WTC11 (cell line): ENCODE data around the gene RAPGEF1. TPM values are rescaled to one million over a fixed set of nuclear protein-coding genes. Genes with fewer than 3 reads are reported as not detected.
A peak's percentile ranks its signal among the peaks of the same experiment; 100 is the strongest.

ENCODE experiments used
- ATAC-seq: fragments of 200-7000 bp; cut with Tn5 transposase; 2 replicates; pipeline ENCODE4 v1.10.0; 2021; ENCODE audit warnings: mild to moderate bottlenecking, moderate library complexity
- CTCF ChIA-PET: fragments of 300-600 bp; sonication (Branson Sonifier 250); formaldehyde crosslinking; loops from one replicate; lab custom pipeline; 2021; ENCODE audit warnings: antibody characterized with exemption; lab: Charles Lee
- POLR2A ChIA-PET: fragments of 350-600 bp; sonication (Branson Sonifier 250); formaldehyde crosslinking; loops from one replicate; lab custom pipeline; 2021; ENCODE audit warnings: antibody characterized with exemption; lab: Charles Lee
- DNase-seq: peaks from one replicate; pipeline ENCODE4 v3.0.0; 2021; ENCODE audit warnings: low spot score
- H3K27ac Mint-ChIP-seq: 2 replicates; pipeline ENCODE4 v1.8.0; 2021; ENCODE audit warnings: mixed read lengths
- H3K27me3 Mint-ChIP-seq: 2 replicates; pipeline ENCODE4 v1.8.0; 2021; ENCODE audit warnings: low read depth, mild to moderate bottlenecking, moderate library complexity, mixed read lengths
- H3K36me3 Mint-ChIP-seq: 2 replicates; pipeline ENCODE4 v1.8.0; 2021; ENCODE audit warnings: mixed read lengths
- H3K4me1 Mint-ChIP-seq: 2 replicates; pipeline ENCODE4 v1.8.0; 2022; ENCODE audit warnings: mixed read lengths
- H3K4me3 Mint-ChIP-seq: 2 replicates; pipeline ENCODE4 v1.8.0; 2021; ENCODE audit warnings: mild to moderate bottlenecking, moderate library complexity, mixed read lengths
- H3K9me3 Mint-ChIP-seq: 2 replicates; pipeline ENCODE4 v1.8.0; 2021; ENCODE audit warnings: mixed read lengths
- E2F4 ChIP-seq: sonication (generic); formaldehyde crosslinking; IDR thresholded peaks from 2 replicates; pipeline ENCODE4 v1.8.1; 2022; ENCODE audit warnings: low read depth, mild to moderate bottlenecking, moderate library complexity, missing genetic modification reagents, borderline replicate concordance
- ESRRA ChIP-seq: sonication (generic); formaldehyde crosslinking; IDR thresholded peaks from 2 replicates; pipeline ENCODE4 v1.8.1; 2022; ENCODE audit warnings: mild to moderate bottlenecking, missing genetic modification reagents, borderline replicate concordance
- FOXK1 ChIP-seq: sonication (generic); formaldehyde crosslinking; IDR thresholded peaks from 2 replicates; pipeline ENCODE4 v1.8.0; 2022; ENCODE audit warnings: mild to moderate bottlenecking, moderate library complexity, missing genetic modification reagents
- GABPB1 ChIP-seq: sonication (generic); formaldehyde crosslinking; IDR thresholded peaks from 2 replicates; pipeline ENCODE4 v1.8.1; 2023; ENCODE audit warnings: mild to moderate bottlenecking, missing genetic modification reagents
- GRHL2 ChIP-seq: fragments of 250-450 bp; sonication (Bioruptor Pico); IDR thresholded peaks from 2 replicates; pipeline ENCODE4 v1.8.0; 2022; ENCODE audit warnings: mild to moderate bottlenecking, moderate library complexity; ENCODE audit not compliant: insufficient replicate concordance, severe bottlenecking
- HMGA2 ChIP-seq: fragments of 250-450 bp; sonication (Bioruptor Pico); IDR thresholded peaks from 2 replicates; pipeline ENCODE4 v1.4.0; 2021; ENCODE audit warnings: mild to moderate bottlenecking, moderate library complexity
- JAZF1 ChIP-seq: fragments of 250-450 bp; sonication (Bioruptor Pico); IDR thresholded peaks from 2 replicates; pipeline ENCODE4 v1.9.0; 2021; ENCODE audit warnings: moderate library complexity, mild to moderate bottlenecking, inconsistent platforms
- JUN ChIP-seq: sonication (generic); formaldehyde crosslinking; IDR thresholded peaks from 2 replicates; pipeline ENCODE4 v1.8.0; 2023; ENCODE audit warnings: mild to moderate bottlenecking, missing genetic modification reagents
- MYBL2 ChIP-seq: sonication (generic); formaldehyde crosslinking; IDR thresholded peaks from 2 replicates; pipeline ENCODE4 v1.8.1; 2023; ENCODE audit warnings: mild to moderate bottlenecking, moderate library complexity, missing genetic modification reagents
- NFATC4 ChIP-seq: fragments of 250-450 bp; sonication (Bioruptor Pico); IDR thresholded peaks from 2 replicates; pipeline ENCODE4 v1.9.0; 2021; ENCODE audit warnings: mild to moderate bottlenecking
- PRDM15 ChIP-seq: sonication (generic); formaldehyde crosslinking; IDR thresholded peaks from 2 replicates; pipeline ENCODE4 v1.8.0; 2022; ENCODE audit warnings: missing genetic modification reagents
- SP1 ChIP-seq: sonication (generic); formaldehyde crosslinking; conservative IDR thresholded peaks from 2 replicates; pipeline ENCODE4 v1.8.1; 2022; ENCODE audit warnings: missing genetic modification reagents
- USF2 ChIP-seq: sonication (generic); formaldehyde crosslinking; IDR thresholded peaks from 2 replicates; pipeline ENCODE4 v1.8.1; 2023; ENCODE audit warnings: mild to moderate bottlenecking, missing genetic modification reagents, moderate library complexity
- ZBTB21 ChIP-seq: sonication (generic); formaldehyde crosslinking; IDR thresholded peaks from 2 replicates; pipeline ENCODE4 v1.8.1; 2023; ENCODE audit warnings: mild to moderate bottlenecking, missing genetic modification reagents, borderline replicate concordance
- ZNF232 ChIP-seq: sonication (generic); formaldehyde crosslinking; IDR thresholded peaks from 2 replicates; pipeline ENCODE4 v1.8.0; 2022; ENCODE audit warnings: mild to moderate bottlenecking, missing genetic modification reagents
- ZNF416 ChIP-seq: fragments of 250-450 bp; sonication (Bioruptor Pico); IDR thresholded peaks from 2 replicates; pipeline ENCODE4 v1.9.0; 2021; ENCODE audit warnings: mild to moderate bottlenecking, inconsistent platforms
- total RNA-seq: library from RNA; stranded (reverse); gene quantifications from 3 replicates; pipeline ENCODE4 v1.2.3, GENCODE V29; 2021
- TF ChIP-seq, protein P1 (sequence below): sonication (generic); formaldehyde crosslinking; IDR thresholded peaks from 2 replicates; pipeline ENCODE4 v1.8.1; 2022; ENCODE audit warnings: missing genetic modification reagents, borderline replicate concordance
- TF ChIP-seq, protein P2 (sequence below): sonication (generic); formaldehyde crosslinking; conservative IDR thresholded peaks from 2 replicates; pipeline ENCODE4 v1.8.1; 2022; ENCODE audit warnings: mild to moderate bottlenecking, missing genetic modification reagents

Gene RAPGEF1
- total RNA-seq, 1 experiment from 2014 or later, result 66.2 TPM

DNA sequence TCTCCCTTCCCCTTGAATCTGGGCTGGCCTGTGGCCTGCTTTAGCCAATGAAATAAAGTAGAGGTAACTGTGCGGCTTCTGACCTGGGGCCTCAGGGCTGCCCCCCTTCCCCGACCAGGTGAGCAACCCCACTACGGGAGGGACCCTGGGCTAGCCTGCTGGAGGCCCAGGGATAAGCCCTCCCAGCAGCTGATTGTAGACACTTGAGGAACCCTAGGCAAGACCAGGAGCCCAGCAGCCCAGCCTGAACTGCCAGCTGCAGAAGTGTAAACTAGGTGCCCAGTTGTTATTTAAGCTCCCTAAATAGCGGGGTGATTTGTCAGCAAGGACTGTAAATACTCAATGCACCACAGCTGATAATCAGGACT lies 41.3 kb downstream of the RAPGEF1 start:
- Mint-ChIP-seq H3K36me3 (no peaks in the 10 kb centered on the region), H3K4me3 (no peak overlapping the region), H3K27ac (no peak overlapping the region), H3K4me1 (peaks cover 92% of the 10 kb centered on the region), H3K27me3 (no peaks in the 10 kb centered on the region), H3K9me3 (no peaks in the 10 kb centered on the region)
- peak; percentile 50 for ATAC-seq
- ChIA-PET POLR2A (no interaction called here), CTCF (interaction anchor here (1.1 to 1.2 kb wide), 2 partner anchors 90 to 107 kb away, joined by 3 to 4 read pairs; no protein-coding TSS in a partner anchor)
- peak; percentile 36 for DNase-seq
- TF ChIP-seq, protein P1, sequence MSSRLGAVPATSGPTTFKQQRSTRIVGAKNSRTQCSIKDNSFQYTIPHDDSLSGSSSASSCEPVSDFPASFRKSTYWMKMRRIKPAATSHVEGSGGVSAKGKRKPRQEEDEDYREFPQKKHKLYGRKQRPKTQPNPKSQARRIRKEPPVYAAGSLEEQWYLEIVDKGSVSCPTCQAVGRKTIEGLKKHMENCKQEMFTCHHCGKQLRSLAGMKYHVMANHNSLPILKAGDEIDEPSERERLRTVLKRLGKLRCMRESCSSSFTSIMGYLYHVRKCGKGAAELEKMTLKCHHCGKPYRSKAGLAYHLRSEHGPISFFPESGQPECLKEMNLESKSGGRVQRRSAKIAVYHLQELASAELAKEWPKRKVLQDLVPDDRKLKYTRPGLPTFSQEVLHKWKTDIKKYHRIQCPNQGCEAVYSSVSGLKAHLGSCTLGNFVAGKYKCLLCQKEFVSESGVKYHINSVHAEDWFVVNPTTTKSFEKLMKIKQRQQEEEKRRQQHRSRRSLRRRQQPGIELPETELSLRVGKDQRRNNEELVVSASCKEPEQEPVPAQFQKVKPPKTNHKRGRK (CRISPR knock-in tag), result no peak
- TF ChIP-seq NFATC4 (CRISPR knock-in tag) (no peak), JUN (no peak), FOXK1 (CRISPR knock-in tag) (no peak), MYBL2 (CRISPR knock-in tag) (no peak), USF2 (CRISPR knock-in tag) (no peak), E2F4 (no peak), SP1 (no peak), ZNF416 (CRISPR knock-in tag) (no peak), ZBTB21 (CRISPR knock-in tag) (no peak), ESRRA (CRISPR knock-in tag) (no peak), ZNF232 (CRISPR knock-in tag) (no peak)
- TF ChIP-seq, protein P2, sequence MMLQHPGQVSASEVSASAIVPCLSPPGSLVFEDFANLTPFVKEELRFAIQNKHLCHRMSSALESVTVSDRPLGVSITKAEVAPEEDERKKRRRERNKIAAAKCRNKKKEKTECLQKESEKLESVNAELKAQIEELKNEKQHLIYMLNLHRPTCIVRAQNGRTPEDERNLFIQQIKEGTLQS (CRISPR knock-in tag), result no peak

DNA sequence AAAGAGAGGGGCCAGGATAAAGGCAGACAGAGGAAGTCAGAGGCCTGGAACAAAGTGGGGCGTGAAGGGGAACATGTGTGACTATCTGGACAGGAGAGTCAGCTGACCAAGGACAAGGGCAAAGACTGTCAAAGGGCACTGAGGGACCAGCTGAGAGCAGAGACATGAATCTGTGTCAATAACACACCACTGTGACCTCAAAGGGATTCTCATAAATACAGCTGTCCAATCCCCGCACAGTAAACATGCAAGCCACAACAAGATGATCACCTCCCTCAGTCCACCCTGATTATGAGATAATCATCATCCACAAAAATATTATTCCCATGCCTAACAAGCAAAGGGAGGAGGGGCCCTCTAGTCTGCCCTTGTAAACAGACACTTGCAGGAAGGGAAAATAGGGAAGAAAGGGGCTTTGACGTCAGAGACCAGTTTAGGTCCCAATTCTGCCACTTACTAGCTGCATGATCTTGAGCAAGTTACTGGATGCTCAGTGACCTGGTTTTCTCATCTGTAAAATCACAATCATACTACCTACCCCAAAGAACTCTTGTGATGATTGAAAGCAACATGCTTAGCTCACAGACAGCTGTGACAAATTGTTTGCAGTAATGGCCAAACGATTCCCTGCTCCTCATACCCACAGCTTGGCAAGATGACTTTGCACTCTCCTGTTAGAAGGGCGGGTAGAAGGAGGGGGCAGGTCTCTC lies 41.8 kb downstream of the RAPGEF1 start:
- H3K4me1 Mint-ChIP-seq, result peaks cover 93% of the 10 kb centered on the region
- H3K9me3 Mint-ChIP-seq, result no peaks in the 10 kb centered on the region
- TF ChIP-seq HMGA2 (CRISPR knock-in tag) (no peak), FOXK1 (CRISPR knock-in tag) (no peak), JAZF1 (no peak), NFATC4 (CRISPR knock-in tag) (no peak), PRDM15 (CRISPR knock-in tag) (no peak), GRHL2 (CRISPR knock-in tag) (no peak), GABPB1 (CRISPR knock-in tag) (no peak)
- H3K36me3 Mint-ChIP-seq, result no peaks in the 10 kb centered on the region
- H3K27ac Mint-ChIP-seq, result peak overlapping the region; percentile 42; the same call in 1 of the 2 replicates
- POLR2A ChIA-PET, result no interaction called here
- no peak for ATAC-seq
- no peak overlapping the region for H3K4me3 Mint-ChIP-seq
- CTCF ChIA-PET, result interaction anchor here (1.1 to 1.8 kb wide), 7 partner anchors 17 to 107 kb away, joined by 3 to 8 read pairs (median 4); no protein-coding TSS in a partner anchor
- H3K27me3 Mint-ChIP-seq, result no peaks in the 10 kb centered on the region
- DNase-seq, result no peak
